GM23248 (cell line): Measurements from ENCODE around the gene TDRD5.

Experiments used
- EZH2 ChIP-seq: fragments of 200-600 bp; sonication (generic); IDR thresholded peaks from 2 replicates; pipeline ENCODE4 v1.6.1; 2018; ENCODE audit warnings: antibody characterized with exemption, mild to moderate bottlenecking; ENCODE audit not compliant: insufficient read depth, poor library complexity, severe bottlenecking
- EZH2phosphoT487 ChIP-seq: fragments of 200-600 bp; sonication (generic); IDR thresholded peaks from 2 replicates; pipeline ENCODE4 v1.6.1; 2018; ENCODE audit warnings: antibody characterized with exemption, moderate library complexity, mild to moderate bottlenecking, low read depth; ENCODE audit not compliant: insufficient read depth

GRCh38 chr1:179586107-179586823 lies 5.4 kb upstream of the TDRD5 start:
- TF ChIP-seq EZH2 (no peak), EZH2phosphoT487 (no peak)
